GM21360 (cell line): ENCODE measurements around the gene SPATA16.
A peak's percentile ranks its signal among the peaks of the same experiment; 100 is the strongest.
"Not testable (repeated sequence)": the region's sequence is repeated elsewhere in the genome, so short reads cannot be mapped to it uniquely, and the experiment has no call there.

Experiments used
- ATAC-seq: cut with Tn5 transposase; IDR thresholded peaks from one replicate; pipeline ENCODE4 v1.9.1; 2021; ENCODE audit warnings: mild to moderate bottlenecking, moderate library complexity; ENCODE audit not compliant: unreplicated experiment

The SPATA16 gene, protein sequence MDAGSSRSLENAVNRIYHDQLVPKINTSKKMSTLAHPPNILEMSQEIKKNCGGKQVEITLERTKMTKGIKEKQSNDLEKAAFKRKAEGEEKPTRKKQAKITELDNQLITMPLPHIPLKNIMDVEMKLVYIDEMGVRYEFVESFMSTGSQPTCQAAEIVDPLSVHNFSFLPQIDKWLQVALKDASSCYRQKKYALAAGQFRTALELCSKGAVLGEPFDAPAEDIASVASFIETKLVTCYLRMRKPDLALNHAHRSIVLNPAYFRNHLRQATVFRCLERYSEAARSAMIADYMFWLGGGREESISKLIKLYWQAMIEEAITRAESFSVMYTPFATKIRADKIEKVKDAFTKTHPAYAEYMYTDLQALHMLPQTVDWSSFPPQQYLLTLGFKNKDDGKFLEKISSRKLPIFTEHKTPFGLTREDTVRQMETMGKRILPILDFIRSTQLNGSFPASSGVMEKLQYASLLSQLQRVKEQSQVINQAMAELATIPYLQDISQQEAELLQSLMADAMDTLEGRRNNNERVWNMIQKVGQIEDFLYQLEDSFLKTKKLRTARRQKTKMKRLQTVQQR

DNA sequence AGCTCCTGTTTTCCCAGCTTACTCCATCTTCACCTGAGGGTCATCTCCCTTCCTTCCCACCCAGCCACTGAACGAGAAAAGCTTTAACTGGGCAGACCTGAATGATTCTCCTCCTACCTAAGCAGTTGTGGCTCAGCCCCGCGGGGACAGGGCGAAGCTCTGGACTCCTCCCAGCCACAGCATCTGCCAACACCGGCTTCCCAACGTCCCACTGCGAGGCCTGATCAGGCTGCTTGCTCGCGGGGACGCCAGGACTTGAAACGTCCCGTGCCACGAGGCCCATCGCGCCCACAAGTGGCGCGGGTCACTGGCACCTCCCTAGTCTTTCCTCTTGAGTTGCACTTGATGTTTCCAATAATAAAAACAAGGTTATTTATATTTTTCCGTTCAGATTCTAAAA lies at the start of gene SPATA16:
SPATA16 (minus strand) TSS at position 250 of the 400 bp plus-strand sequence. CDS start 23,504 bp downstream, outside the sequence.
- no peak for ATAC-seq

DNA sequence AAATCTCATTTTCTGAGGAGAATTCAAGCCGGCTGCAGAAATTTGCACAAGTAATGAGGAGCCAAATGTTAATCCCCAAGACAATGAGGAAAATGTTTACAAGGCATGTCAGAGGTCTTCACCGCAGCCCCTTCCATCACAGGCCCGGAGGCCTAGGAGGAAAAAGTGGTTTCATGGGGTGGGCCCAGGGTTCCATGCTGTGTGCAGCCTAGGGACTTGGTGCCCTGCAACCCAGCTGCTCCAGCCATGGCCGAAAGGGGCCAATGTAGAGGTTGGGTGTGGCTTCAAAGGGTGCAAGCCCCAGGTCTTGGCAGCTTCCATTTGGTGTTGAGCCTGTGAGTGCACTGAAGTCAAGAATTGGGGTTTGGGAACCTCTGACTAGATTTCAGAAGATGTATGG lies 42.0 kb upstream of the SPATA16 start:
- not testable (repeated sequence) for ATAC-seq

DNA sequence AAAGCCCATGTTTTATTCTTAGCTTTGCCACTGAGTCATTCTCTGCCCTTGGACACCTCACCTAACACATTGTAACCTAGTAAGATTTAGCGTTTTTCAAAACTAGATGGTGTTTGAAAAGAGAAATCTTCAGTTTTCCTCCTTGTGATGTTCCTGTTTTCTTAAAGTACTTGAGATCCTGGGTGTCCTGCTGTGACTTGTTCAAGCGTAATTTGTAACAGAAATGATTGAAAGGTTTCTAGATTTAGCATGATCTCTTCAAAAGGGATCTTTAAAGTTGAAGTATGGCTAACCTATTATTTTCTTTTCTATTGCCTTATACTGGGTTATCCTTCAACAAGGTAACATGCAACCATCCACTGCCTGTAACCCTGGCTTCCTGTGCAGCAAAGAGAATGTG lies 32.6 kb upstream of the SPATA16 start:
- ATAC-seq: no peak

DNA sequence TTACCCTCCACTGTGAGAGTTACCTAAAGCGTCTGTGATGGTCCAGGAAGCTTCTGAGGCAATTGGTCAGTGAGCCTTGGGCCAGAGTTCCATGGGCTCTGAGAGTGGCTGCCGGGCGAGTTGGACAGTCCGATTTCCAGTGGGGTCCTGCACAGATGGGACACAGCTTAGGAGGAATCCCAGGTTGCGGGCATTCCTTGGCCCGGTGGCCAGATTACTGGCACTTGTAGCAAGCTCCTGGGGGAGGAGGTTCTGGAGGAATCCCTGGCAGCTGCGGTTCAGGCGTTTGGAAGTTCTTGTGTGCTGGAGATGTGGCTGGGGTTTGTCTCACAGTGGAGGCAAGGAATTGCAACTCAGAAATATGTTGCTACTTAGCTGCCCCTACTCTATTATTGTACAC lies 18.1 kb upstream of the SPATA16 start:
- ATAC-seq: not testable (repeated sequence)

DNA sequence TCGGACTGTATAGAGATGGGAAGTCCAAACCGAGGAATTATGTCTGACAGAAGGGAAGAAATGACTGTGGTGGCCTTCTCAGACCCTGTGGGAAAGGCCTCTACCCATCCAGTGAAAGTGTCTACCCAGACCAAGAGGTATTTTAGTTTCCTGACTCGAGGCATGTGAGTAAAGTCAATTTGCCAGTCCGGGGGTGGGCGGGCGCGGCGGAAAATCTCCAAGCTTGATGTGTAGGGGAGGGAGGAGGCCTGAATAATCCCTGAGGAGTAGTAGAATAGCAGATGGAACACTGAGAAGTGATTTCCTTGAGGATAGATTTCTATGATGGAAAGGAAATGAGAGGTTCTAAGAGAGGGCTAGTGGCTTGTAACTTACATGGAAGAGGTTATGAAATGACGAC lies 15.5 kb upstream of the SPATA16 start:
- ATAC-seq: not testable (repeated sequence)

DNA sequence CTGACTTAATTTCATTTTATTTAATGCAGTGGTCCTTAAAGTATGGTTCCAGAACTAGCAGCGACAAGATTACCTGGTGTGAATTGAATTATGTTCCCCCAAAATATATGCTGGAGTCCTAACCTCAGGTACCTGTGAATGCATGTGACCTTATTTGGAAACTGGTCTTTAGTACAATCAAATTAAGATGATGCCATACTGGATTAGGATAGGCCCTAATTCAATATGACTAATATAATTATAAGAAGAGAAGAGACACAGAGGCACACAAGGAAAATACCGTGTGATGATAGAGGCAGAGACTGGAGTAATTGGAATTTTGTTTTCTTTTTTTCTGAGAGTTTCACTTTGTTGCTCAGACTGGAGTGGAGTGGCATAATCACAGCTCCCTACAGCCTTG lies 12.6 kb upstream of the SPATA16 start:
- no peak for ATAC-seq

DNA sequence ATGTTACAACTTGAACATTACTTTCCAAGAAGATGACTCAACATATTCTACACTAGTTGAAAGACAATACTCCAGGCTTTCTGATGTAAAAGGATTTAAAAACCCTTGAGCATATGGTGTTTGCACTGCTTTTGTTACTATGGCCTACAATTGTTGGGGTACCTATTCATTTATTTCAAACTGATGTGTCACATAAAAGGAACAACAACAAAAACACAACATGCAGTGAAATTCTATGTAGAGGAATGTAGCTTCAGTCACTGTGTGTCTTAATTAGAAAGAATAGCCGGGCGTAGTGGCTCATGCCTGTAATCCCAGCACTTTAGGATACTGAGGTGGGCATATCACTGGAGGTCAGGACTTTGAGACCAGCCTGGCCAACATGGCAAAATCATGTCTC lies 1.6 kb downstream of the SPATA16 start:
- ATAC-seq: no peak

DNA sequence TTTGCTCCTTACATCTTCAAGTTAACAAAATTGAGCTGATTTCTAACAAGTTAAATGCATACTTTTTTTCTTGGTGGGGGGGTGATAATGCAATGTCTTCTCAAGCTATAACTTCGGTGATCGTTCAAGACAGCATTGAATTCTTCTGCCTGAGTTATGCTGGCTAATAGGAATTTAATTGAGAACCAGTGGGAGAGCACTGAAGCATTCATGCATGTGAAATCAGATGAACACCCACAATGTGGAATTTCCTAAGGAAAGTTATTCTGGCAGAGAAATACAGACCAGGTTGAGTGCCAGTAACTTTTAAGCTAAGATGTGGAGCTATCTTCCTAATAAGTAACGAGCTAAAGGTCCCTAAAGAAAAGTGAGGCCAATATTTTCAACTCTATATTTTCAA lies 3.0 kb downstream of the SPATA16 start:
- no peak for ATAC-seq

DNA sequence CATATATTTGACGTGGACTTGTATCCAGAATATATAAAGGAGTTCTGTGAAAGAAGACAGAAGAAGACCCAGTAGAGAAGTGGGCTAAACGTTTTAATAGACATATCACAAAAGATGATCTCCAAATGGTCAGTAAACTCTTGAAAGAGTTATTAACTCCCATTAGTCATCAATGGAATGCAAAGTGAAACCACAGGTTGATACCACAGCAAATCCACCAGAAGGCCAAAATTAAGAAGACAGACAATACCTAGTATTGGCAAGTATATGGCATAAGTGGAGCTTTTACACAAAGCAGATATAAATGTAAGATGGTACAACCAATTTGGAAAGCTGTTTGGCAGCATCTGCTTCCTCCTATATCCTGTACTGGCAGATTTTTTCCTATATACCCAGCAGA lies 6.0 kb downstream of the SPATA16 start:
- no peak for ATAC-seq

DNA sequence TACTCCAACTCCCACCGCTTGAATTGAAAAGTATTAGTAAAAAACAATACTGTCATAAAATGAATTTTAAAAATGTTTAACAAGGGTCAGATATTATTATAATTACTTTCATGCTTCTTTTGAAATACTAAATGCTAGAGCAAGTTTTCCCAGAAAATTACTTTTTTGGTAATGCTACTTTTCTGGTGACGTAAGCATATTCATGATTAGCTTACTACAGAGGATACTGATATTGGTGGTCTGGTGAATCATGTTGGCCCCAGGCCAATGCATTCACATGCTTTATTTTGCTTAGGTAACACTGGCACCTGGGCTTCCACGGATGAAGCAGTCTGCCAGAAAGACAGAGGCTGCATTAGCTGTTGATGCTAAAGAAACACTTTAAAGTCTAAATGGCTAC lies 12.4 kb downstream of the SPATA16 start:
- no peak for ATAC-seq

DNA sequence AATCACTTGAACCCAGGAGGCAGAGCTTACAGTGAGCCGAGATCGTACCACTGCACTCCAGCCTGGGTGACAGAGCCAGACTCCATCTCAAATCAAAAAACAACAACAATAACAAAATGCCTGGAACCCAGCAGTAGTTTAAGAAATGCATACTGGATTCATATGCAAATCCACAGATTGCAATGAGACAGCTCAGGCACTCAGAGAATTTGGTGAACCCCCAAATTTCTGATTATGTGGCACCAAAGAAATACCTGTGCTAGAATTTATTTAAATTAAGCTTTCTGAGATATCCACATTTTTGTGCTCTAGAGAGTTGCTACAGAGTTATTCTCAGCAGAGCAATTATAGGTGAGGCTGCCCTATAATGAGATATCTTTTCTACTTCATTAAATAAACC lies 29.7 kb downstream of the SPATA16 start:
- ATAC-seq: no peak

DNA sequence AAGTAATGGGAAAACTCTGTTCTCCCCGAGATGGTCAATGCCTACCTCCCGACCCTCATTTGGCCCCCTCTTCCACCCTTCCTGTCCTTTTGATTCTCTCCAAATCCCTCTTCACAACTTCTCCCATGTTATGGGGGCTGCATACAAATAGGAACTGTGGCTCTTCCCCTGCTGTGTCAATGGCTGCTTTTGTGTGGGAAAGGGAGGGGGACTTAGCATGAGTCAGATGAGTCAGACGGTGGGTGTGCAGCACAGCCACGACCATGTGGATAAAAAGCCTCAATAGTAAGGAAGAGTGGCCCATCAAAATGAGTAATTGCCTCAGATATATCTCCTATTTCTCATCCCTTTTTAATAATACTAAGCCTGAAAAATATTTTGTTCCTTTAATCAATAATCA lies 31.9 kb downstream of the SPATA16 start:
- no peak for ATAC-seq

DNA sequence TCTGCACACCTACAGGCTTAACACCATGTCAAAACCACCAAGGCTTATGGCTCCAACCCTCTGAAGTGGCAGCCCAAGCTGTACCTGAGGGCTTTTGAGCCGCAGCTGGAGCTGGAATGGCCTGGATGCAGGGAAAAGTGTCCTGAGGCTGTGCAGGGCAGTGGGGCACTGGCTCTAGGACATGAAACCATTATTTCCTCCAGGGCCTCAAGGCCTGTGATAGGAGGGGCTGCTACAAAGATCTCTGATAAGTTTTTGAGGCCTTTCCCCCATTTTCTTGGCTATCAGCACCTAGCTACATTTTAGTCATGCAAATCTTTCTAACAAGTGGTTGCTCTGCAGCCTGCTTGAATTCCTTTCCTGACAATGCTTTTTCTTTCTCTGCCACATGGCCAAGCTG lies 37.6 kb downstream of the SPATA16 start:
- ATAC-seq: no peak

DNA sequence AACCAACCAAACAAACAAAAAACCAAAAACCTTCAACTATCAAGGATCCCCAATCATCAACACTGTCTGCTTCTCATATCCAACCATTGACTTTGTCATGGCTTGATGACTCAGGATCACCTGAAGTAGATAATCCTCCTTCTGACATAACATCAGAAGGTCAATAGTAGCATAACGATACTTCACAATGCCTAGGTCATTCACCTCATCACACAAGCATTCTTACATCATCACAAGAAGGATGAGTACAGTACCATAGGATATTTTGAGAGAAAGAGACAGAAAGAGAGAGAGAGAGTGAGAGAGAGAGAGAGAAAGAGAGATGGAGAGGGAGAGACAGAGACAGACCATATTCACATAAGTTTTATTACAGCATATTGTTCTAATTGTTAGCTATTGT lies 42.1 kb downstream of the SPATA16 start:
- no peak for ATAC-seq

DNA sequence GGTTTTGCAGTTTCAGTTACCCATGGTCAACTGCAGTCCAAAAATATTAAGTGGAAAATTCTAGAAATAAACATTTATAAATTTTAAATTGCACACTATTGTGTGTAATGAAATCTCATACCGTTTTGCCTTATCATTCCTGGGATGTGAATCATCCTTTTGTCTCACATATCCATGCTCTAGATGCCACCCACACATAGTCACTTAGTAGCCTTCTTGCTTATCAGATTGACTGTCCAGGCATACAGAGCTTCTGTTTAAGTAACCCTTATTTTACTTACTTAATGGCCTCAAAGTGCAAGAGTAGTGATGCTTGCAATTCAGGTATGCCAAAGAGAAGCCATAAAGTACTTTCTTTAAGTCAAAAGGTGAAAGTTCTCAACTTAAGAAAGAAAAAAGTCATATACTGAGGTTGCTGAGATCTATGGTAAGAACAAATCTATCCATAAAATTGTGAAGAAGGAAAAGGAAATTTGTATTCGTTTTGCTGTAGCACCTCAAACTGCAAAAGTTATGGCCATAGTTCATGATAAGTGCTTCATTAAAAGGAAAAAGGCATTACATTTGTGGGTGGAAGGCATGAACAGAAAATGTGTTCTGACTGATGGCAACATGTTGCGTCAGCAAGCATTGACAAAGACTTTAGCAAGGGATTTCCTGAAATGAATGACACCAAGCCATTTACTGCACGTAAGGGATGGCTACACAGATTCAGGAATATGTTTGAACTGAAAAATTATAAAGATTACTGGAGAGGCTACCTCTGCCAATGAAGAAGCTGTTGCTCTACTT lies 43.8 kb downstream of the SPATA16 start:
- ATAC-seq: no peak

DNA sequence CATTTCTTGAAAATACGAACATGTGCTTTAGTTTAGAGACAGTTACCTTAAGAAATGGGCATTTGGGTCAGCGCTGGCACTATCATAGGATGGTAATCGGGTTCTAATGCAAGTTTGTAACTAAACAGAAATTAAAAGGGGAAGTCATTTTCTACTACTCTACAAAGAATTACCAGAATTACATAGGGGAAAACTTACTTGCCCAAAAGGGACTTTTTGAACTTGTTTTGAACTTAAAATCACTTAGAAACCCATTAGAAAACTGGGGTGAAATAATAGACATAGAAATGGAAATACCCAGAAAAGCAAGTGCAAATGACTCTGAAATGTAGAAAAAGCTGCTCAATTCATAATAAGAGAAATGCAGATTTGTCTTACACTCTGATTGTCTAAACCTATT lies 44.9 kb downstream of the SPATA16 start:
- peak; percentile 66 for ATAC-seq

DNA sequence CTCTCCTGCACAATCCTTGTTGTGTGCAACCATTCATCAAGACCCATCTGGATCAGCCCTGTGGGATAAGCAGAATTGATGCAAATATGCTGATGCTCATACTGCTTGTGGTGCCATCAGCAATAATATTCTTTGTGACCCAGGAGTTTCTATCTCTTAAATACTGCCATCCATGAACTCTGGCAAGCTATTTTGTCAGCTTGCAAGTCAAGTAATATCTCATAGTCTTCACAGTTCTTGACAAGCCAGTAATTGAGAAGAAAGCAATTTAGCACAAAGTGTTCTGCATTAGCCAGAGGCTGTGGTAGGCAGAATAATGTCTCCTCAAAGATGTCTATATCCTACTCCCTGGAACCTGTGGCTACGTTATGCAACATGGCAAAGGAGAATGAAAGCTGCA lies 49.0 kb downstream of the SPATA16 start:
- no peak for ATAC-seq

DNA sequence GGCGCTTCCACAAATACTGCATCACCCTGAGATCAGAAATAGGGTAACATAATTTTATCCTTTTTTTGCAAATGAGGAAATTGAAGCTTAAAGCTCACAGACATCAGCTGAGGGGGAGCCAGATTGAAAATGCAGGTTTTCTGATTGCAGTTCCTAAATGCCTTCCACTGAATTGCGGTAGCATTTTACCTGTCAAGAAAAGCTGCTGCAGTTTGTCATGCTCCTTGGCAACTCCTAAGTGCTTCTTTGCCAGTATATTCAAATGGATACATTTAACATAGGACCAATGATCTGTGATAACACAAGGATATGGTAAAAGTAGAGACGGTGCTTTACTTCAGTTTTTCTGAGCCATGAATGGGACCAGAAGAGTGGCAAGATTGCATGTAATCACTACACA lies 50.5 kb downstream of the SPATA16 start:
- no peak for ATAC-seq

DNA sequence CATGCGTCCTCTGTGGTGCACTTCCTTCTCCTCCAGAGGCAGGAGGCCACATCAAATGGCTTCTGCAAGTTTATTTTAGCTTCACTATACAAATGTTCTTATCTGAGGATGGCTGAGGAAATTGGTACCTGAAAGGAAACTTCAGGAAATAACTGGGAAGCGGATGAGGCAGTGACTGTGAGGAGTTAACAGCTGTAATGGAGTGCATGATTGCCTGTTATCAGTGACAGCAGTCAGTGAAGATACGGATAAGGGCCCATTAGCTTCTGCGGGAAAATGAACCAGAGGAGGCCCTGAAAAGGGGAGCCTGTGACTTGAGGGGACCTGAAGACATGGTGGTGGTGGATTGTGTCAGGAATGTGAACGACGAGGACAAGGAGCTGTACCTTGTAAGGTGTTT lies 51.8 kb downstream of the SPATA16 start:
- no peak for ATAC-seq

DNA sequence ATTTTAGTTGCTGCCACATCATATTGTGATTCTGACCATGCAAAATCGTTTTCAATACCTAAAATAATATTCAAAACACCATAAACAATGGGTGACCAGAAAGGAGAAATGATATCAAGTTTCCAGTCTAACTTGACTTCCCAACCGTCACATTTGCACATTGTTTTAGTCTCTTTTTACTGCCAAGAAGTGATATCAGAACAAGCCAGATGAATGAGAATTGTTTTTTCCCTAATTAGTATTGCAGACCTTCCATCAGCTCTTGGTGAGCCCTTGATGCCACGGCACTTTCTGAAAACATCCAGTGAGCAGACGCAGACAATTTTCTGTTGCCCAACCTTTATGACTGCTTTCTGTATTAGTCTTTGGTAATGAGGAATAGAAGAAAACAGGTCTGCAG lies 62.5 kb downstream of the SPATA16 start:
- ATAC-seq: peak; percentile 46

DNA sequence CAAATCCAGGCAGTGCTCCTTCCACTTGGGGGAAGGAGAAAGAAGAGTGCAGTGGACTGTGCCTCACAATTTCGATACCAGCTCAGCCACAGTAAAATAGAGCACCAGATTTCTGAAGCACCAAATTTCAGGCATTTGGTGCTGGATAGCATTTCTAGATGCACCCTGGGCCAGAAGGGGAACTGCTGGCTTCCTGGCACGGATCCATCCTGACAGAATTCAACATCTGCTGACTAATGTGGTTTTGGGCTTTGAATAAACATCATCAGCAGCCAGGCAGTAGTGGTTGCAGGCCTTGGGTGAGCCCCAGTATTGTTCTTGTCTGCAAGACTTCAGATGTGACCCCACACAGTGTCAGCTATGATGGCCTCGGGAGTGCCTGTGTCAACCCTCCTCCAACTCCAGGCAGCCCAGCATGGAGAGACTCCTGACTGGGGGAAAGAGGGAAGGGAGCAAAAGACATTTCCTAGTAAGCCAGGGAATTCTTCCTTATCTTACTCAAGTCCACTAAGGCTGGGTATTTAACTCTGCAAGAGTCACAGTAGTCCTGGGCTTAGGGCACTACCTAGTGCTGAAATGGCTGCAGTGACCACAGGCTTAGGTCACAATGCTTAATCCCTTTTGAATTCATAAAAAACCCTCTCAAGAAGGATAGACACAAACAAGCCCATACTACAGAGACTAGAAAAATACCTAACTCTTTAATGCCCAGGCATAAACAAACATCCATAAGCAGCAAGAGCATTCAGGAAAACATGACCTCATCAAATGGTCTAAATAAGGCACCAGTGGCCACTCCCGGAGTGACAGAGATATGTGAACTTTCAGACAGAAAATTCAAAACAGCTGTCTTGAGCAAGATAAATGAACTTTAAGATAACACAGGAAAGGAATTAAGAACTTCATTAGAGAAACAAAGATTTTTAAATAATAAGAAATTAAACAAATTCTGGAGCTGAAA lies 74.7 kb downstream of the SPATA16 start:
- peak; percentile 15 for ATAC-seq
